Measurements from ENCODE around the gene GABPB1. TPM values are rescaled to one million over a fixed set of nuclear protein-coding genes. Genes with fewer than 3 reads are reported as not detected.

Gene GABPB1
- total RNA-seq, 1 experiment from 2014 or later = 35.3 TPM

DNA sequence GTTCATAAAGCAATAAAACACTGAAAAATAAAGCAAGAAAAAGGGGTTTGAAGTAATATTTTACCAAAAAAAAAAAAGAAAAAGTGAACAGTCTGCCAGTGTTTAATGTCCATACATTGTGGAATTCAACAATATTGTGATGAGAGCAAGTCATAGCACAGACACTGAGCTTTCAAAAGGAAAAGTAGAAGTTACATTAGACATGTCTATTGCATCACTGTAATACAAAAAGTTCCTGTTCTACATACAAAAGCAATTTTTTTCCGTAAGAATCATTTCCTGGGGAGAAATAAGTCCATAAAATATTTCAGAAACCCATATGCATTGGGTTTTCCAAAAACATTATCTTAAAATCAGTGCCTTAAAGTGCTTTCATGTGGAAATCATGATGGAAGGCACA is 77.6 kb downstream of the GABPB1 start:
- DNase-seq (ENCODE audit: low spot score) = no peak
- H3K4me1 ChIP-seq (ENCODE audit: insufficient read depth, low read length, poor library complexity, severe bottlenecking) = no peaks in the 10 kb centered on the region
- H3K27ac ChIP-seq (ENCODE audit: low read depth, low read length, poor library complexity, severe bottlenecking) = no peak overlapping the region
- no peak for TF ChIP-seq EZH2 (IDR thresholded peaks at IDR 0.05; ENCODE audit: borderline replicate concordance, low read depth, low read length, poor library complexity, severe bottlenecking)
- TF ChIP-seq, protein P1, sequence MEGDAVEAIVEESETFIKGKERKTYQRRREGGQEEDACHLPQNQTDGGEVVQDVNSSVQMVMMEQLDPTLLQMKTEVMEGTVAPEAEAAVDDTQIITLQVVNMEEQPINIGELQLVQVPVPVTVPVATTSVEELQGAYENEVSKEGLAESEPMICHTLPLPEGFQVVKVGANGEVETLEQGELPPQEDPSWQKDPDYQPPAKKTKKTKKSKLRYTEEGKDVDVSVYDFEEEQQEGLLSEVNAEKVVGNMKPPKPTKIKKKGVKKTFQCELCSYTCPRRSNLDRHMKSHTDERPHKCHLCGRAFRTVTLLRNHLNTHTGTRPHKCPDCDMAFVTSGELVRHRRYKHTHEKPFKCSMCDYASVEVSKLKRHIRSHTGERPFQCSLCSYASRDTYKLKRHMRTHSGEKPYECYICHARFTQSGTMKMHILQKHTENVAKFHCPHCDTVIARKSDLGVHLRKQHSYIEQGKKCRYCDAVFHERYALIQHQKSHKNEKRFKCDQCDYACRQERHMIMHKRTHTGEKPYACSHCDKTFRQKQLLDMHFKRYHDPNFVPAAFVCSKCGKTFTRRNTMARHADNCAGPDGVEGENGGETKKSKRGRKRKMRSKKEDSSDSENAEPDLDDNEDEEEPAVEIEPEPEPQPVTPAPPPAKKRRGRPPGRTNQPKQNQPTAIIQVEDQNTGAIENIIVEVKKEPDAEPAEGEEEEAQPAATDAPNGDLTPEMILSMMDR (conservative IDR thresholded peaks at IDR 0.05; ENCODE audit: low read depth, low read length) = no peak
- no peaks in the 10 kb centered on the region for H3K9me3 ChIP-seq (ENCODE audit: low read depth, low read length, poor library complexity, severe bottlenecking)
- intact Hi-C loops (cut with micrococcal nuclease; ENCODE audit: unreplicated experiment) = no loop called here
- no peak overlapping the region for H3K4me3 ChIP-seq (ENCODE audit: low read depth, low read length, poor library complexity, severe bottlenecking)
- CTCF ChIA-PET = no interaction called here
- no TSS peak for BruUV-seq (replicated peaks)
- no peaks in the 10 kb centered on the region for H3K36me3 ChIP-seq (ENCODE audit: insufficient read depth, low read length, poor library complexity, severe bottlenecking)
- POLR2A ChIA-PET (ENCODE audit: low non-redundant PET) = no interaction called here
- H3K27me3 ChIP-seq (replicated peaks; ENCODE audit: insufficient read depth, low read depth, low read length, poor library complexity) = no peaks in the 10 kb centered on the region

DNA sequence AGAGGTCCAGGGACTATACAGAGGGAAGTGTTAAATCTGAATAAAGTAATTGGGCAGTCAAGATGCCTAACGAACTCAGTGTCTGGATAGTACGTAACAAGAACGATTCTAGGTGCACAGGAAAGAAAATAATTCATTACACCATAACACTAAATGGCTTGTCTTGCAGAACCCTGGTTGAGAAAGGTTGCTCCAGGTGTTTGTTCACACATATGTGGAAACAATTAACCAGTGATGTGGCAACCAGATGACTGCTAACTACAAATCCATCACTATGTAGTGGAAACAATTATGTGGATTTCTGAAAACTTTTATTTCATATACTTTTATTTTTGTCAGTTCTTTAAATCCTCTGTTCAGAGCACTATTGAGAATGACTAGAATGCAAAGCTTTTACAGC is 79.1 kb downstream of the GABPB1 start:
- H3K4me3 ChIP-seq (ENCODE audit: low read depth, low read length, poor library complexity, severe bottlenecking) = no peak overlapping the region
- no peaks in the 10 kb centered on the region for H3K27me3 ChIP-seq (replicated peaks; ENCODE audit: insufficient read depth, low read depth, low read length, poor library complexity)
- no TSS peak for BruUV-seq (replicated peaks)
- H3K27ac ChIP-seq (ENCODE audit: low read depth, low read length, poor library complexity, severe bottlenecking) = no peak overlapping the region
- no peak for DNase-seq (ENCODE audit: low spot score)
- intact Hi-C loops (cut with micrococcal nuclease; ENCODE audit: unreplicated experiment) = no loop called here
- POLR2A ChIA-PET (ENCODE audit: low non-redundant PET) = no interaction called here
- H3K9me3 ChIP-seq (ENCODE audit: low read depth, low read length, poor library complexity, severe bottlenecking) = no peaks in the 10 kb centered on the region
- CTCF ChIA-PET = no interaction called here
- no peaks in the 10 kb centered on the region for H3K36me3 ChIP-seq (ENCODE audit: insufficient read depth, low read length, poor library complexity, severe bottlenecking)
- H3K4me1 ChIP-seq (ENCODE audit: insufficient read depth, low read length, poor library complexity, severe bottlenecking) = no peaks in the 10 kb centered on the region
- no peak for TF ChIP-seq EZH2 (IDR thresholded peaks at IDR 0.05; ENCODE audit: borderline replicate concordance, low read depth, low read length, poor library complexity, severe bottlenecking)
- TF ChIP-seq, protein P1 (conservative IDR thresholded peaks at IDR 0.05; ENCODE audit: low read depth, low read length) = no peak

DNA sequence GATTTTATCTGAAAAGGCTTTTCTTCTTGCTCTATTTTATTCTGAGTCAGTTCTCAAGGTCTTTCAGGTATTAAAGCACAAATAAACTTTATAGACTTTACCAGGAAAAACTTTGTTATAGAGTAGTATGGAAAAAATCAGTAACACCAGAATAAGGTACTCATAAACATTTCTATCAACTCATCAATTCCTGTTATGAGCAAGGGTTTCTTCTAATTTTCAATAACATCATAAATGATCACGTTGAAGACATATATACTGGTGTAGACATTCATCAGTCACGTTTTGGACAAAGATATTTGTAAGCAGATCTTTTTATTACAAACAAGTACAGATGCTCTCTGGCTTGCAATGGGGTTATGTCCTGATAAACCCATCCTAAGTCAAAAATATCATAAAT is 79.9 kb downstream of the GABPB1 start:
- Histone ChIP-seq H3K4me1 (ENCODE audit: insufficient read depth, low read length, poor library complexity, severe bottlenecking) (no peaks in the 10 kb centered on the region), H3K36me3 (ENCODE audit: insufficient read depth, low read length, poor library complexity, severe bottlenecking) (no peaks in the 10 kb centered on the region), H3K4me3 (ENCODE audit: low read depth, low read length, poor library complexity, severe bottlenecking) (no peak overlapping the region), H3K27ac (ENCODE audit: low read depth, low read length, poor library complexity, severe bottlenecking) (no peak overlapping the region), H3K9me3 (ENCODE audit: low read depth, low read length, poor library complexity, severe bottlenecking) (no peaks in the 10 kb centered on the region), H3K27me3 (replicated peaks; ENCODE audit: insufficient read depth, low read depth, low read length, poor library complexity) (no peaks in the 10 kb centered on the region)
- no peak for DNase-seq (ENCODE audit: low spot score)
- intact Hi-C loops (cut with micrococcal nuclease; ENCODE audit: unreplicated experiment) = no loop called here
- POLR2A ChIA-PET (ENCODE audit: low non-redundant PET) = no interaction called here
- no TSS peak for BruUV-seq (replicated peaks)
- TF ChIP-seq EZH2 (IDR thresholded peaks at IDR 0.05; ENCODE audit: borderline replicate concordance, low read depth, low read length, poor library complexity, severe bottlenecking) = no peak
- TF ChIP-seq, protein P1 (conservative IDR thresholded peaks at IDR 0.05; ENCODE audit: low read depth, low read length) = no peak
- CTCF ChIA-PET = no interaction called here
